ENCODE results near the gene CACNA1I.

DNA sequence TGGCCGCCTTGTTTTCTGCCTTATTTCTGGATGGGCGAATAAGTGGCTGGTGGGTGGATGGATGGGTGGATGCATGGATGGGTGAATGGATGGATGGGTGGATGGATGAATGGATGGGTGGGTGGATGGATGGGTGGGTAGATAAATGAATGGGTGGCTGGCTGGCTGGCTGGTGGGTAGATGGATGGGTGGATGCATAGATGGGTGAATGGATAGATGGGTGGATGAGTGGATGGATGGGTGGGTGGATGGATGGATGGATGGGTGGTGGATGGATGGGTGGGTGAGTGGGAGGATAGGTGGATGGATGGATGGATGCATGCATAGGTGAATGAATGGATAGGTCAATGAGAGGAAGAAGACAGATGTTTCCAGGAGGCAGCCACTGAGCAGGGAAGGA lies 98.9 kb downstream of the CACNA1I start:
- TF ChIP-seq BHLHE40 (IDR thresholded peaks at IDR 0.05; ENCODE audit: borderline replicate concordance) (no peak), ZNF384 (IDR thresholded peaks at IDR 0.05) (no peak), SP1 (IDR thresholded peaks at IDR 0.05) (no peak), ARNT (IDR thresholded peaks at IDR 0.05) (no peak), L3MBTL2 (conservative IDR thresholded peaks at IDR 0.05) (no peak), FOXK2 (IDR thresholded peaks at IDR 0.05) (no peak), NFRKB (IDR thresholded peaks at IDR 0.05) (no peak), PKNOX1 (IDR thresholded peaks at IDR 0.05) (no peak), SUZ12 (IDR thresholded peaks at IDR 0.05) (no peak), ELF4 (IDR thresholded peaks at IDR 0.05) (no peak), FOXA1 (IDR thresholded peaks at IDR 0.05) (no peak), LEF1 (IDR thresholded peaks at IDR 0.05; ENCODE audit: borderline replicate concordance) (no peak), FOXM1 (IDR thresholded peaks at IDR 0.05; ENCODE audit: borderline replicate concordance) (no peak), TARDBP (IDR thresholded peaks at IDR 0.05) (no peak)
